Activated CD4-positive, CD25-positive, alpha-beta regulatory T cell treated with anti-CD3 and anti-CD28 coated beads, Interleukin-2, amount 50 U/mL, for 24 hours (primary cell): ENCODE measurements around the gene P2RX1.

Experiments used
- ATAC-seq, 2 donors: fragments of 150-1000 bp; cut with Tn5 transposase; one replicate each; pipeline ENCODE4 v1.10.0; 2021; ENCODE audit warnings: mild to moderate bottlenecking in 1 of 2, moderate library complexity in 1 of 2

P2RX1 gene

GRCh38 chr17:3851461-3852100 lies 64.7 kb downstream of the P2RX1 start:
- no peak for ATAC-seq

- no peak for ATAC-seq
These were observed 67.9 kb downstream of the P2RX1 start for GRCh38 chr17:3848229-3848835.

GRCh38 chr17:3847165-3847670 lies 69.0 kb downstream of the P2RX1 start:
- ATAC-seq, result no peak
